C4-2B (cell line): ENCODE data around the gene NDUFA13.

Experiments
- CTCF ChIP-seq: fragments of 450-650 bp; conservative IDR thresholded peaks from 2 replicates; pipeline ENCODE4 v1.5.1; 2017; ENCODE audit warnings: mild to moderate bottlenecking
- ZFX ChIP-seq: fragments of 450-650 bp; IDR thresholded peaks from 2 replicates; pipeline ENCODE4 v1.6.1; 2017

GRCh38 chr19:19533841-19534240 is 17.8 kb downstream of the NDUFA13 start:
- TF ChIP-seq CTCF (no peak), ZFX (no peak)
